ENCODE measurements around the gene LRRC4C. TPM values are rescaled to one million over a fixed set of nuclear protein-coding genes. Genes with fewer than 3 reads are reported as not detected.

Gene LRRC4C
- total RNA-seq, 1 experiment from 2014 or later = 0.72 TPM

GRCh38 chr11:40514124-40514523 lies 945.3 kb downstream of the LRRC4C start:
- ChIA-PET POLR2A (no interaction called here), CTCF (interaction anchor here (0.6 kb wide), 1 partner anchor 934 kb away, joined by 6 read pairs; no protein-coding TSS in a partner anchor)
- no peaks in the 10 kb centered on the region for H3K4me1 Mint-ChIP-seq
- H3K27me3 Mint-ChIP-seq (ENCODE audit: low read depth) = no peaks in the 10 kb centered on the region
- no peak for TF ChIP-seq ZNF138 (CRISPR knock-in tag; conservative IDR thresholded peaks at IDR 0.05)
- H3K4me3 Mint-ChIP-seq = no peak overlapping the region
- no peak for DNase-seq (ENCODE audit: low spot score)
- no peak for ATAC-seq
- no peaks in the 10 kb centered on the region for H3K36me3 Mint-ChIP-seq
- peaks cover 13% of the 10 kb centered on the region for H3K9me3 Mint-ChIP-seq
- H3K27ac Mint-ChIP-seq = no peak overlapping the region; the same call in 1 of the 2 replicates

DNA sequence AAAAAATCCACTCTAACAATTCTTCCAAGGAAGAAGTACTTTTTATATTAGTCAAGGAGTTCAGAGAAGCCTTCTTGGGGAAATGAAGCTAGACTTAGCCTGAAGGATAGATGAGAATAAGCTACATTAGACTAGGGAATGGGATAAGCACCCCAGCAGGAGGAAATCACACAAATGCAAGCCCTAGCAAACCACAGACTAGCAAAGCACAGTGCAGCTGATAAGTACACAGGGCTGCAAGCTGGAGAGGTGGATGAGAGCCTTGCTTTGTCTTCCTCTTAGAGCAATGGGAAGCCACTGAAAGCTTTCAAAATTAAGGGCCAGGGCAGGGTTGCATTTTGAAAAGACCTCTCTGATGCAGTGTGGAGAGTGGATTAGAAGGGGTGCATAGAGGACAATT lies 946.2 kb downstream of the LRRC4C start:
- Mint-ChIP-seq H3K36me3 (no peaks in the 10 kb centered on the region), H3K27me3 (ENCODE audit: low read depth) (no peaks in the 10 kb centered on the region), H3K4me3 (no peak overlapping the region), H3K4me1 (no peaks in the 10 kb centered on the region), H3K27ac (no peak overlapping the region), H3K9me3 (peaks cover 8% of the 10 kb centered on the region)
- no peak for DNase-seq (ENCODE audit: low spot score)
- ATAC-seq = peak; percentile 66
- TF ChIP-seq CREB1 (CRISPR knock-in tag; IDR thresholded peaks at IDR 0.05) = no peak
- TF ChIP-seq, protein P1, sequence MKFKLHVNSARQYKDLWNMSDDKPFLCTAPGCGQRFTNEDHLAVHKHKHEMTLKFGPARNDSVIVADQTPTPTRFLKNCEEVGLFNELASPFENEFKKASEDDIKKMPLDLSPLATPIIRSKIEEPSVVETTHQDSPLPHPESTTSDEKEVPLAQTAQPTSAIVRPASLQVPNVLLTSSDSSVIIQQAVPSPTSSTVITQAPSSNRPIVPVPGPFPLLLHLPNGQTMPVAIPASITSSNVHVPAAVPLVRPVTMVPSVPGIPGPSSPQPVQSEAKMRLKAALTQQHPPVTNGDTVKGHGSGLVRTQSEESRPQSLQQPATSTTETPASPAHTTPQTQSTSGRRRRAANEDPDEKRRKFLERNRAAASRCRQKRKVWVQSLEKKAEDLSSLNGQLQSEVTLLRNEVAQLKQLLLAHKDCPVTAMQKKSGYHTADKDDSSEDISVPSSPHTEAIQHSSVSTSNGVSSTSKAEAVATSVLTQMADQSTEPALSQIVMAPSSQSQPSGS (CRISPR knock-in tag; IDR thresholded peaks at IDR 0.05; ENCODE audit: borderline replicate concordance, low read depth) = no peak
- CTCF ChIA-PET = no interaction called here
- POLR2A ChIA-PET = no interaction called here

GRCh38 chr11:40508303-40508702 lies 951.1 kb downstream of the LRRC4C start:
- Mint-ChIP-seq H3K9me3 (peaks cover 2% of the 10 kb centered on the region; the same call in 1 of the 2 replicates), H3K27me3 (ENCODE audit: low read depth) (no peaks in the 10 kb centered on the region), H3K4me3 (no peak overlapping the region), H3K27ac (no peak overlapping the region), H3K36me3 (no peaks in the 10 kb centered on the region), H3K4me1 (no peaks in the 10 kb centered on the region)
- TF ChIP-seq, protein P2, sequence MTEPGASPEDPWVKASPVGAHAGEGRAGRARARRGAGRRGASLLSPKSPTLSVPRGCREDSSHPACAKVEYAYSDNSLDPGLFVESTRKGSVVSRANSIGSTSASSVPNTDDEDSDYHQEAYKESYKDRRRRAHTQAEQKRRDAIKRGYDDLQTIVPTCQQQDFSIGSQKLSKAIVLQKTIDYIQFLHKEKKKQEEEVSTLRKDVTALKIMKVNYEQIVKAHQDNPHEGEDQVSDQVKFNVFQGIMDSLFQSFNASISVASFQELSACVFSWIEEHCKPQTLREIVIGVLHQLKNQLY (CRISPR knock-in tag; IDR thresholded peaks at IDR 0.05) = no peak
- TF ChIP-seq ZNF423 (CRISPR knock-in tag; IDR thresholded peaks at IDR 0.05) = no peak
- no peak for TF ChIP-seq ZSCAN18 (CRISPR knock-in tag; IDR thresholded peaks at IDR 0.05)
- DNase-seq (ENCODE audit: low spot score) (no peak), ATAC-seq (no peak)
- POLR2A ChIA-PET = no interaction called here
- CTCF ChIA-PET = no interaction called here

DNA sequence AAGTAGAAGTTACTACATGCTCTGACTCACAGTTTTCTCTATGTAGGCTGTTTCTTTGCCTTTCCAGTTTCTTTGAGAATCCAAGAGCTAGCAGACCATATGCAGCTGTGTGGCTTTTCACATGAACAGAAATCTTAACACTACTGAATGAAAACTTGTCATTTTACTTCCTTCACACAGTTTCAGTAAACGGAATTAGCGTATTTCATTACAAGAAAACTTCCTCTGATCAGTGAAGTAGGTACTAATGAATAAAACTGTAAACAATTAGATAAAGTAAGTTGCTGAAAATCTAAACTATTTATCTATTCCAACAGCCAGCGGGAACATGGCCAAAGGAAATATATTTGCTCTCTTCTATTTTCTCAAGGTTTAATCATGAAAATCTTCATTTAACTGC lies 953.2 kb downstream of the LRRC4C start:
- ATAC-seq (no peak), DNase-seq (ENCODE audit: low spot score) (no peak)
- peaks cover 7% of the 10 kb centered on the region; the same call in 1 of the 2 replicates for H3K27me3 Mint-ChIP-seq (ENCODE audit: low read depth)
- H3K4me1 Mint-ChIP-seq = no peaks in the 10 kb centered on the region
- ChIA-PET POLR2A (interaction anchor here (0.6 kb wide), 1 partner anchor 10 kb away, joined by 3 read pairs; no protein-coding TSS in a partner anchor), CTCF (no interaction called here)
- peaks cover 22% of the 10 kb centered on the region for H3K9me3 Mint-ChIP-seq
- H3K27ac Mint-ChIP-seq = no peak overlapping the region
- TF ChIP-seq, protein P3, sequence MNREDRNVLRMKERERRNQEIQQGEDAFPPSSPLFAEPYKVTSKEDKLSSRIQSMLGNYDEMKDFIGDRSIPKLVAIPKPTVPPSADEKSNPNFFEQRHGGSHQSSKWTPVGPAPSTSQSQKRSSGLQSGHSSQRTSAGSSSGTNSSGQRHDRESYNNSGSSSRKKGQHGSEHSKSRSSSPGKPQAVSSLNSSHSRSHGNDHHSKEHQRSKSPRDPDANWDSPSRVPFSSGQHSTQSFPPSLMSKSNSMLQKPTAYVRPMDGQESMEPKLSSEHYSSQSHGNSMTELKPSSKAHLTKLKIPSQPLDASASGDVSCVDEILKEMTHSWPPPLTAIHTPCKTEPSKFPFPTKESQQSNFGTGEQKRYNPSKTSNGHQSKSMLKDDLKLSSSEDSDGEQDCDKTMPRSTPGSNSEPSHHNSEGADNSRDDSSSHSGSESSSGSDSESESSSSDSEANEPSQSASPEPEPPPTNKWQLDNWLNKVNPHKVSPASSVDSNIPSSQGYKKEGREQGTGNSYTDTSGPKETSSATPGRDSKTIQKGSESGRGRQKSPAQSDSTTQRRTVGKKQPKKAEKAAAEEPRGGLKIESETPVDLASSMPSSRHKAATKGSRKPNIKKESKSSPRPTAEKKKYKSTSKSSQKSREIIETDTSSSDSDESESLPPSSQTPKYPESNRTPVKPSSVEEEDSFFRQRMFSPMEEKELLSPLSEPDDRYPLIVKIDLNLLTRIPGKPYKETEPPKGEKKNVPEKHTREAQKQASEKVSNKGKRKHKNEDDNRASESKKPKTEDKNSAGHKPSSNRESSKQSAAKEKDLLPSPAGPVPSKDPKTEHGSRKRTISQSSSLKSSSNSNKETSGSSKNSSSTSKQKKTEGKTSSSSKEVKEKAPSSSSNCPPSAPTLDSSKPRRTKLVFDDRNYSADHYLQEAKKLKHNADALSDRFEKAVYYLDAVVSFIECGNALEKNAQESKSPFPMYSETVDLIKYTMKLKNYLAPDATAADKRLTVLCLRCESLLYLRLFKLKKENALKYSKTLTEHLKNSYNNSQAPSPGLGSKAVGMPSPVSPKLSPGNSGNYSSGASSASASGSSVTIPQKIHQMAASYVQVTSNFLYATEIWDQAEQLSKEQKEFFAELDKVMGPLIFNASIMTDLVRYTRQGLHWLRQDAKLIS (CRISPR knock-in tag; IDR thresholded peaks at IDR 0.05; ENCODE audit: borderline replicate concordance) = no peak
- TF ChIP-seq ZBTB21 (CRISPR knock-in tag; IDR thresholded peaks at IDR 0.05; ENCODE audit: borderline replicate concordance) = no peak
- TF ChIP-seq FOXP1 (CRISPR knock-in tag; IDR thresholded peaks at IDR 0.05; ENCODE audit: borderline replicate concordance) = no peak
- no peak for TF ChIP-seq E2F4 (CRISPR knock-in tag; IDR thresholded peaks at IDR 0.05; ENCODE audit: borderline replicate concordance, low read depth)
- TF ChIP-seq, protein P4, sequence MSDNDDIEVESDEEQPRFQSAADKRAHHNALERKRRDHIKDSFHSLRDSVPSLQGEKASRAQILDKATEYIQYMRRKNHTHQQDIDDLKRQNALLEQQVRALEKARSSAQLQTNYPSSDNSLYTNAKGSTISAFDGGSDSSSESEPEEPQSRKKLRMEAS (CRISPR knock-in tag; IDR thresholded peaks at IDR 0.05) = no peak
- TF ChIP-seq, protein P5, sequence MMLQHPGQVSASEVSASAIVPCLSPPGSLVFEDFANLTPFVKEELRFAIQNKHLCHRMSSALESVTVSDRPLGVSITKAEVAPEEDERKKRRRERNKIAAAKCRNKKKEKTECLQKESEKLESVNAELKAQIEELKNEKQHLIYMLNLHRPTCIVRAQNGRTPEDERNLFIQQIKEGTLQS (CRISPR knock-in tag; conservative IDR thresholded peaks at IDR 0.05) = no peak
- TF ChIP-seq TEAD1 (CRISPR knock-in tag; IDR thresholded peaks at IDR 0.05) = no peak
- no peak for TF ChIP-seq TP53 (CRISPR knock-in tag; IDR thresholded peaks at IDR 0.05)
- TF ChIP-seq NR3C1 (CRISPR knock-in tag; conservative IDR thresholded peaks at IDR 0.05; ENCODE audit: low read depth) = no peak
- TF ChIP-seq IRF2 (CRISPR knock-in tag; IDR thresholded peaks at IDR 0.05; ENCODE audit: borderline replicate concordance, low read depth) = no peak
- no peak for TF ChIP-seq NR1H2 (CRISPR knock-in tag; IDR thresholded peaks at IDR 0.05)
- no peak overlapping the region for H3K4me3 Mint-ChIP-seq
- H3K36me3 Mint-ChIP-seq = peaks cover 16% of the 10 kb centered on the region
